ENCODE data around the gene CNTF. TPM values are rescaled to one million over a fixed set of nuclear protein-coding genes. Genes with fewer than 3 reads are reported as not detected.

CNTF gene
- total and polyA plus RNA-seq, 9 donors = 0.22 to 2.0 (median 0.87) TPM

- intact Hi-C loops (cut with DNase I) = loop anchor here in 1 of 4 donors (5.0 kb wide), 1 partner anchor 1151 kb away; the partner anchor contains the start of gene SLC43A3
- H3K27ac ChIP-seq = peak within 1 kb of the TSS; percentile 99 to 100
- H3K27me3 ChIP-seq = no peaks in the 10 kb centered on the region
- H3K4me1 ChIP-seq (ENCODE audit: insufficient read depth) = peaks cover 7% of the 10 kb centered on the region
- WGBS, 3 donors = 0% methylated on average over 31 to 50 of the region's 51 CpGs
- TF ChIP-seq EP300 (IDR thresholded peaks at IDR 0.05) (no peak), CTCF (IDR thresholded peaks at IDR 0.05) (peak in 1 of 3 donors; percentile 23), POLR2A (IDR thresholded peaks at IDR 0.05) (peak; percentile 89)
- H3K4me3 ChIP-seq = peak within 1 kb of the TSS; percentile 95
- peak; percentile 97 to 99 (median 98) for DNase-seq
- no peaks in the 10 kb centered on the region for H3K36me3 ChIP-seq
- no peaks in the 10 kb centered on the region for H3K9me3 ChIP-seq
These were observed 43.8 kb upstream of the CNTF start, which contains the start of gene ZFP91 for GRCh38 chr11:58578635-58579191. Gene ZFP91, plus strand, starts transcription at chr11:58579063. Its CDS starts 219 bp downstream, at chr11:58579282.

DNA sequence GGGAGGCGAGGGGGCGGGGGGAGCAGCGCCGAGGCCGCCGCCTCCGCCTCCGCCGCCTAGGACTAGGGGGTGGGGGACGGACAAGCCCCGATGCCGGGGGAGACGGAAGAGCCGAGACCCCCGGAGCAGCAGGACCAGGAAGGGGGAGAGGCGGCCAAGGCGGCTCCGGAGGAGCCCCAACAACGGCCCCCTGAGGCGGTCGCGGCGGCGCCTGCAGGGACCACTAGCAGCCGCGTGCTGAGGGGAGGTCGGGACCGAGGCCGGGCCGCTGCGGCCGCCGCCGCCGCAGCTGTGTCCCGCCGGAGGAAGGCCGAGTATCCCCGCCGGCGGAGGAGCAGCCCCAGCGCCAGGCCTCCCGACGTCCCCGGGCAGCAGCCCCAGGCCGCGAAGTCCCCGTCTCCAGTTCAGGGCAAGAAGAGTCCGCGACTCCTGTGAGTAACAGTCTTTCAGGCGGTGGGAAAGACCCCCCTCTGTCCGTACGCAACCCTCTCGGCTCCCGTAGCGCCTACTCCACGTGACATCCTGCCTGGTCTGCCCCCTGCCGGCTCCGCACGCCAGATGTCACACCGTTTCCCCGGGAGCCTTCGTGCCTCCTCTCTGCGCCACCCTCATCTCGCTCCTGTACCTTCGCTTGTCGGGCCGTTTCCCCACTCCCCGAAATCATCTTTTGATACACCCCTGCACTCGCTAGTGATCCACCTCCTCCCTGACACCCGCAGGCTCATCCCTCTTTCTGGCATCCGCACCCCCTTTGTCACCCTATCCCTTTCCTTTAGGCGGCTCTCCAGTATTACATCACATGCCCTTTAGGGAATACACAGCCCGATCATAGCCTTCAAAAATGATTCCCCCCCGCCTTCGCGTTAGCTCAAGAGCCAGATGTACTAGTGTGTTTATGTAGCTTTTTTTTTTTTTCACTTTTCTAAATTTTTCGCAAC lies 43.0 kb upstream of the CNTF start:
- TF ChIP-seq POLR2A (IDR thresholded peaks at IDR 0.05) = no peak
- TF ChIP-seq EP300 (IDR thresholded peaks at IDR 0.05) = peak; percentile 58
- TF ChIP-seq CTCF (IDR thresholded peaks at IDR 0.05) = peak; percentile 65 to 97 (median 95)
- peak overlapping the region; percentile 95 for H3K4me3 ChIP-seq
- DNase-seq = peak; percentile 91 to 94 (median 94)
- peaks cover 7% of the 10 kb centered on the region for H3K4me1 ChIP-seq (ENCODE audit: insufficient read depth)
- peak overlapping the region; percentile 99 to 100 for H3K27ac ChIP-seq
- 0 to 1% (median 0%) methylated on average over 58 to 78 of the region's 78 CpGs for WGBS, 3 donors
- H3K27me3 ChIP-seq = no peaks in the 10 kb centered on the region
- no peaks in the 10 kb centered on the region for H3K36me3 ChIP-seq
- intact Hi-C loops (cut with DNase I) = loop anchor here in 2 of 4 donors (5.0 kb wide), 2 partner anchors 58 to 1152 kb away; partner anchors contain the start of gene SLC43A3 (in 1 of the 2)
- no peaks in the 10 kb centered on the region for H3K9me3 ChIP-seq

GRCh38 chr11:58580311-58580710 lies 42.2 kb upstream of the CNTF start:
- Histone ChIP-seq H3K27me3 (no peaks in the 10 kb centered on the region), H3K9me3 (no peaks in the 10 kb centered on the region), H3K4me3 (peak overlapping the region; percentile 95), H3K4me1 (ENCODE audit: insufficient read depth) (peaks cover 7% of the 10 kb centered on the region), H3K27ac (peak overlapping the region in 1 of 2 donors; percentile 99), H3K36me3 (no peaks in the 10 kb centered on the region)
- TF ChIP-seq EP300 (IDR thresholded peaks at IDR 0.05) = no peak
- no peak for TF ChIP-seq CTCF (IDR thresholded peaks at IDR 0.05)
- TF ChIP-seq POLR2A (IDR thresholded peaks at IDR 0.05) = no peak
- DNase-seq = no peak
- 1 to 9% (median 2%) methylated on average over 2 of the region's 2 CpGs for WGBS, 3 donors
- intact Hi-C loops (cut with DNase I) = loop anchor here in 1 of 4 donors (5.0 kb wide), 1 partner anchor 57 kb away; no protein-coding TSS in a partner anchor

- Histone ChIP-seq H3K4me1 (ENCODE audit: insufficient read depth) (peaks cover 5% of the 10 kb centered on the region), H3K9me3 (no peaks in the 10 kb centered on the region), H3K36me3 (no peaks in the 10 kb centered on the region), H3K27me3 (no peaks in the 10 kb centered on the region), H3K4me3 (no peak overlapping the region), H3K27ac (no peak overlapping the region)
- DNase-seq = no peak
- WGBS, 3 donors = 80 to 88% (median 85%) methylated on average over 1 of the region's 1 CpG
- intact Hi-C loops (cut with DNase I) = loop anchor here in 1 of 4 donors (5.0 kb wide), 1 partner anchor 55 kb away; no protein-coding TSS in a partner anchor
- TF ChIP-seq EP300 (IDR thresholded peaks at IDR 0.05) (no peak), CTCF (IDR thresholded peaks at IDR 0.05) (no peak), POLR2A (IDR thresholded peaks at IDR 0.05) (no peak)
These were observed 40.0 kb upstream of the CNTF start for GRCh38 chr11:58582437-58582836.
